GM19043 (cell line): ENCODE measurements around the gene GNG4.
"Not testable (repeated sequence)": the region's sequence is repeated elsewhere in the genome, so short reads cannot be mapped to it uniquely, and the experiment has no call there.

ENCODE experiments used
- ATAC-seq: cut with Tn5 transposase; IDR thresholded peaks from one replicate; pipeline ENCODE4 v1.9.1; 2021; ENCODE audit warnings: low read depth; ENCODE audit not compliant: unreplicated experiment

Gene GNG4

DNA sequence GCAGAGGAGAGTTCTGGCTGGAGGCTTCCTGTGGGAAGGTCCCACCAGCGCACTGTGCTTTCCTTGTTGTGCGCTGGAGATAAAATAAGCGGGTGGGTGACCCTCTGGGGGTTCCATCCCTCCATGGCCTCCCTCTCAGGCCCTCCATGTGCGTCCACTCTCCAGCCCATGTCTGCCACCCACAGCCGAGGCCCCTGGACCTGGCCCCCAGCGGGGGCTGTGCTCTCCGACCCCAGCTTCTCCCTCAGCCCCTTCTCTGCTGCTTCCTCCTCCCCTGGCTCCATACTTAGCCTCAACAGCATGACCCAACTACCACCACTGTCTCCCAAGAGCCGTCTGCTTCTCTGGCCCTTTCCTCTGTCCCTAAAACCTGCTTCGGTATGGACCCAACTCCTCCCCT is 61.4 kb downstream of the GNG4 start:
- ATAC-seq: no peak

DNA sequence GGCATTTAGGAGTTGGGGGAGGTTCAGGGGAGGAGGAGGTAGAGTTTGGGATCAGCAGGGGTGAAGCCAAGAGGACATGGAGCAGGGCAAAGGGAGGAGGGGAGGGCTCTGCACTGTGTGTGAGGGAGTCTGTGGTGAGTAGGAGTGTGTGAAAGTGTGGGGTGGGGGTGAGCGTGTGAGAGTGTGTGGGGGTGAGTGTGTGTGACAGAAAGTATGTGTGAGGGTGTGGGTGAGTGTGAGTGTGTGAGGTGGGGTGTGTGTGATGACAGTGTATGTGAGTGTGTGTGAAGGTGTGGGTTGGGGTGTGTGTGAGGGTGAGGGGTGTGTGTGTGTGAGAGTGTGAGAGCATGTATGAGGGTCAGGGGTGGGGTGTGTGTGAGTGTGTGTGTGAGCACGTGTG is 62.6 kb downstream of the GNG4 start:
- no peak for ATAC-seq

GRCh38 chr1:235586413-235586812 is 63.2 kb downstream of the GNG4 start:
- no peak for ATAC-seq

DNA sequence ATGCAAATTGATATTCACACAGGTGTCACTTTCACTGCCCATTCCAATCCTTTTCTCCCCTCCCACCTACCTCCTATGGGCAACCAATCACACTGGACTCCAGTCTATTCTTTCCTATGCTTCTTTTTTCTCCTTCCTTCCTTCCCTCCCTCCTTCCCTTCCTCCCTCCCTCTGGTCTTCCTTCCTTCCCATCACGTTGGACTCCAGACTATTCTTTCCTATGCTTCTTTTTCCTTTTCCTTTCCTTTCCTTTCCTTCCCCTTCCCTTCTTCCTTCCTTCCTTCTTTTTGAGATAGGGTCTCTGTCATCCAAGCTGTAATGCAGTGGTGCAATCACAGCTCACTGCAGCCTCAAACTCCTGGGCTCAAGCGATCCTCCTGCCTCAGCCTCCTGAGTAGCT is 64.6 kb downstream of the GNG4 start:
- no peak for ATAC-seq

GRCh38 chr1:235583511-235584001 is 66.0 kb downstream of the GNG4 start:
- no peak for ATAC-seq

DNA sequence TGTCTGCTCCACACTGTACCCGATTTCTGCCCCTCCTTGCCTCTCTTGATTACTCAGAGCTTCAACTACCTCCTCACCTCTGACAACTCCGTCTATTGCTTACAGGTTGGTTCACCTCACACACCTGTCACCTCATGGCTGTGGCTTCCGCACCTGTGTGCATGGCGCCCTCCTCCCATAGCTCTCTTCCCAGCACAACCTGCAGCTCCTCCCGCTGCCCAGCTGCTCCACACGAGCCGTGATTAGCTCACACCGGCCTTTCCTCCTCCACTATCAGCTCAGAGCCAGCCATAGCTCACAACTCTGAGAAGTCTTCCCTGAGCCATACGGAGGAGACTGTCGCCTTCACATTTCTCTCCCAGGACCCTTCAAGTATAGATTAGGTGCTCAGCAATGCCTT is 67.5 kb downstream of the GNG4 start:
- no peak for ATAC-seq

DNA sequence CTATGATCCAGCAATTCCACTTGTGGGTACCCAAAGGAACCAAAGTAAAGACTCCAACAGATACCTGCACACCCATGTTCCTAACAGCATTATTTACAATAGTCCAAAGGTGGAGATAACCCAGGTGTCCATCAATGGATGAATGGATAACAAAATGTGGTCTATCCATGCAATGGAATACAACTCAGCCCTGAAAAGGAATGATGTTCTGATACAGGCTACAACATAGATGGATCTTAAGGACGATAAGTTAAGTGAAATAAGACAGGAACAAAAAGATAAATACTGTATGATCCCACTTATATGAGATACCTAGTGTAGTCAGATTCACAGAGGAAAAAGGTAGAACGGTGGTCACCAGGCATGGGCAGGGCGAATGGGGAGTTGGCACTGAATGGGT is 69.7 kb downstream of the GNG4 start:
- no peak for ATAC-seq

DNA sequence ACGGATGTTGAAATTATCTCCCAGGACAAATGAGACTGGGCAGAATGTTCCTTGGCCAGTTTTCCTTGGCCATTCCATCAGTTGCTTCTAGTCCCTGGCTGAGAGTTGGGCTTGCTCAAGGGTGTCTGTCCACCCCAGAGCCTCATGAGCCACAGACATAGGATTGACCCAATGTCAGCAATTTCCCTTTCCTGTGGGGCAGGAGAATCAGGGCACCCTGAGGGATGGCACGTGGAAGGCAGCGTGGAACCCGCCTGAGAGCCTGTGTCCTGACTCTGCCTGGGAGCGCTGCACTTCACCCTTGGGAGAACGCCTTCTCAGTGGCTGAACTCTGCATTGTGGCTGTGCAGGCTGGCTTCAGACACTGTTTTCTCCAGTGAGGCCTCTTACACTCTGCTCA is 74.0 kb downstream of the GNG4 start:
- no peak for ATAC-seq

GRCh38 chr1:235573880-235574279 is 75.7 kb downstream of the GNG4 start:
- ATAC-seq: no peak

- not testable (repeated sequence) for ATAC-seq
Observed at GRCh38 chr1:235572971-235573370, 76.6 kb downstream of the GNG4 start.

DNA sequence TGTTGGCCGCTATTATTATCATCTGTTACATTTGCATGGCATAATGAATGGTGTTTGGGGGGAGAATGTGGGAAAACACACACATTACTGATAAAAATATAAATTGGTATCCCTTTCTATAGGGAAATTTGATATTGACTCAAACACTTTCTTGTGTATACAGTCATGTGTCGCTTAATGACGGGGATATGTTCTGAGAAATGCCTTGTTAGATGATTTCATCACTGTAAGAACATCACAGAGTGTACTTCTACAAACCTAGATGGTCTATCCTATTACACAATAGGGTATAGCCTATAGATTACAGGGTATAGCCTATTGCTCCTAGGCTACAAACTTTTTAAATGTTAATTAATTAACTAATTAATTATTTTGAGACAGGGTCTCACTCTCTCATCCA is 78.1 kb downstream of the GNG4 start:
- ATAC-seq: no peak

GRCh38 chr1:235567812-235568503 is 81.6 kb downstream of the GNG4 start:
- no peak for ATAC-seq

- no peak for ATAC-seq
Observed at GRCh38 chr1:235566084-235566483, 83.5 kb downstream of the GNG4 start.

DNA sequence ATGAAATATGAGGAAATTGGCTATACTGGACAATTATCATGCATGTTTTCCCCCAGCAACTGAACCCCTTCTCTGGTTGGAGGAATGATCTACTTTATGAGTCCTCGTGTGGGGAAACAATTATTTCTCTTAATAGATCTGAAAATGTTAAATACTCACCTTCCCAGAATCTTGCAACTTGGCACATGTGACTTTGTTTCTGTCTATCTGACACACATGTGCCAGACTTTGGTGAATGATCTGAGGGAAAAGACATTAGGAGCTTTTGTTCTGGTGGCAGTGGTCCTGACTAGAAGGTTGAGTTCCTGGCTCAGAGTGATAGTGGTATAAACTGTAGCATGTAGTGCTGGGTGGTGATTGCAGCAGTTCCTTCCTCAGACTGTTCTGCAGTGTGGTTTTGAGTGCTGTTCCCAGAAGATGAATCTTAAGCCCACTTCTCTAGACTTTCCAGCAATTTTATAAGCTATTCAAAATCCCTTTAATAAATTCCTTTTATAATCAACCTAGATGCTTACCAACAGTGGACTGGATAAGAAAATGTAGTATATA is 86.0 kb downstream of the GNG4 start:
- no peak for ATAC-seq

DNA sequence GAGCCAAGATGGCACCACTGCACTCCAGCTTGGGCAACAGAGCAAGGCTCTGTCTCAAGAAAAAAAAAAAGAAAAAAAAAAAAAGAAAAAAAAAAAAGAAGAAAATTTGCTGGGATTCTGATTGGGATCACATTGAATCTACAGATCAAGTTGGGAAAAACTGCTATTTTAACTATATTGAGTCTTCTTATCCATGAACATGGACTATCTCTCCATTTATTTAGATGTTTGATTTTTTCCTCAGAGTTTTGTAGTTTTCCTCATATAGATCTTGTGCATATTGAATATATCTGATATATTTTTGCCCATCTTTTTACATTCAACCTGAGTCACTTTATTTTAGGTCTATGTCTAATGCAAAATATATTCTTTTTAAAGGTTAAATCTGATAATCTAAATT is 87.0 kb downstream of the GNG4 start:
- no peak for ATAC-seq

DNA sequence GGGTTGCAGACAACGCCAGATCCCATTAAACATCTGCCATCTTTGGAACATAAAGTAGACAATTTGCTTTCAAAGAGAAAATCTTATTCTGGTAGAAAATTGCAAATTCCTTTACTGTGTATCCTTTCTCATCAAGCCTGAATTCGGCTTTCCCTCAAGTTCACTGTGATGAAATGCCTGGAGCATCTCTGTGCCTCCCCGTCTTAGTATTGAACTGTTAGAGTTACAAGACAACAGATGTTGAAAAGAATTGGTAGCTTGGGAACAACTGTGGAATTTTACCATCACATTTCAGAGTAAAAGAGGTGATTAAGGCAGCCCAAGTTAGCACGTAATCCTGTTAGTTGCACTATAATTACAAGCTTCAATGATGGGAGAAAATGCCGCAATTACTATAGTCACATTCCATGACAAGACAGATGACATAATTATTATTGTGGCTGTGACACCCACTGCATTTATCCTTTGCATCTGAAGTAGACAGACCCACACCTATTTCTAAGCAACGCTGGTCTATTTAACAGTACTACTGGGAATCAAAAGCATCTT is 90.9 kb downstream of the GNG4 start:
- ATAC-seq: no peak

DNA sequence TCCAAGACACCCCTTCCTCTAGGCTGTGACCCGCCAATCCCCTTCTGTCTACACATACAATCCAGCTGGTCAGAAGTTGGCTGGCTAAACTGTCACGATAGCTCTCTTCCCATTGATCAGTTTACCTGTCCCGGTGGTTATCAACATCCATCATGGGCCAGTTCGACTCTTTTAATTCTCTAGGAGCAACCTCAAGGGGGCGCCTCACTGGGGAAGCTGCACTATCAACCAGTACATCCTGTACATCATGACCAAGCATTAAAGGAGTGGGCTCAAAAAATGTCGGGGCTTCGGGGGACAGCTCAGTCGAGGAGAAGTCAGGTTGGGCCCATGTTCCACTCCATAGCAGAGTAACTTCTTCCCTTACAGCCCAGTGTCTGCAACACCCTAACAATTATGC is 92.1 kb downstream of the GNG4 start:
- ATAC-seq: no peak

- no peak for ATAC-seq
Observed at GRCh38 chr1:235556807-235557206, 92.8 kb downstream of the GNG4 start.

DNA sequence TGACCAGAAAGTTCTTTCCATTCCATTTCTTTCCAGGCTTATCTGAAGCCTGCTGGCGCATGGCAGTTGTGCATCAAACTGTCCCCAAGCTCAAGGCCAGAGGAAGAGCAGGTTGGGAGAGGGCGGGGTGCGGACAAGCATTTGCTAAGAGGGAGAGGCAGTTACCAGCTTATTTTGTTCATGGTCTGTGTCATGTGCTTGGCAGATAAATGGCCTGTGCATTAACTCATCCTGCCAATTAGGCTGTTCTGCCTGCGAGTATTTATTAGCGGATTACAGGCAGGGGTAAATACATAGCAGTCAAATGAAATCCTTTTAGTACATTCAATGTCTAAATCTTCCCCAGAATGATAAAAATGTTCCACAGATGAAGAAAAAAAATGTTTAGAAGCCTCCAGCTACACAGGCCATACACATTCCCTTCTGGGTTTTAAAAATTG is 96.5 kb downstream of the GNG4 start:
- no peak for ATAC-seq

GRCh38 chr1:235552146-235552716 is 97.4 kb downstream of the GNG4 start:
- ATAC-seq: no peak

GRCh38 chr1:235549351-235550139 is 100.0 kb downstream of the GNG4 start:
- ATAC-seq: no peak
